Activated CD4-positive, alpha-beta memory T cell treated with anti-CD3 and anti-CD28 coated beads, Interleukin-2, amount 10 ng/mL, durations not matched to agents 7 days and 5 days (primary cell): Measurements from ENCODE around the gene BRF1. TPM values are rescaled to one million over a fixed set of nuclear protein-coding genes. Genes with fewer than 3 reads are reported as not detected.
"Not testable (repeated sequence)": the region's sequence is repeated elsewhere in the genome, so short reads cannot be mapped to it uniquely, and the experiment has no call there.

Source experiments
- CTCF ChIA-PET: fragments of 350-600 bp; sonication (Branson Sonifier 250); formaldehyde crosslinking; loops from one replicate; lab custom pipeline; 2021; ENCODE audit warnings: antibody characterized with exemption, inconsistent platforms; lab: Charles Lee
- POLR2A ChIA-PET: fragments of 350-600 bp; sonication (Branson Sonifier 250); formaldehyde crosslinking; loops from one replicate; lab custom pipeline; 2021; ENCODE audit warnings: antibody characterized with exemption; lab: Charles Lee
- DNase-seq: peaks from one replicate; pipeline ENCODE4 v3.0.0-alpha.2; 2020
- H3K27ac Mint-ChIP-seq: one replicate; pipeline ENCODE4 v1.8.0; 2021; ENCODE audit warnings: mild to moderate bottlenecking, mixed read lengths
- H3K27me3 Mint-ChIP-seq: one replicate; pipeline ENCODE4 v1.8.0; 2021; ENCODE audit warnings: mixed read lengths
- H3K36me3 Mint-ChIP-seq: one replicate; pipeline ENCODE4 v1.8.0; 2021; ENCODE audit warnings: low read depth, mixed read lengths
- H3K4me1 Mint-ChIP-seq: one replicate; pipeline ENCODE4 v1.8.0; 2021; ENCODE audit warnings: mixed read lengths
- H3K4me3 Mint-ChIP-seq: one replicate; pipeline ENCODE4 v1.8.0; 2021; ENCODE audit warnings: mild to moderate bottlenecking, mixed read lengths
- H3K9me3 Mint-ChIP-seq: one replicate; pipeline ENCODE4 v1.8.0; 2021; ENCODE audit warnings: mixed read lengths
- total RNA-seq, 2 experiments: library from RNA; stranded (reverse); gene quantifications; one replicate each; pipeline ENCODE4 v1.2.3, GENCODE V29; 2021

The BRF1 gene
- total RNA-seq, 2 experiments from 2014 or later, result 37.4 to 40.7 TPM

- Mint-ChIP-seq H3K36me3 (no peaks in the 10 kb centered on the region), H3K27me3 (no peaks in the 10 kb centered on the region), H3K27ac (no peak overlapping the region), H3K9me3 (no peaks in the 10 kb centered on the region), H3K4me3 (no peak overlapping the region), H3K4me1 (peaks cover 24% of the 10 kb centered on the region)
- CTCF ChIA-PET, result interaction anchor here (2.6 kb wide), 1 partner anchor 23 kb away, joined by 6 read pairs; no protein-coding TSS in a partner anchor
- DNase-seq, result no peak
- POLR2A ChIA-PET, result no interaction called here
Observed at GRCh38 chr14:105328678-105329390, 28.0 kb upstream of the BRF1 start.

DNA sequence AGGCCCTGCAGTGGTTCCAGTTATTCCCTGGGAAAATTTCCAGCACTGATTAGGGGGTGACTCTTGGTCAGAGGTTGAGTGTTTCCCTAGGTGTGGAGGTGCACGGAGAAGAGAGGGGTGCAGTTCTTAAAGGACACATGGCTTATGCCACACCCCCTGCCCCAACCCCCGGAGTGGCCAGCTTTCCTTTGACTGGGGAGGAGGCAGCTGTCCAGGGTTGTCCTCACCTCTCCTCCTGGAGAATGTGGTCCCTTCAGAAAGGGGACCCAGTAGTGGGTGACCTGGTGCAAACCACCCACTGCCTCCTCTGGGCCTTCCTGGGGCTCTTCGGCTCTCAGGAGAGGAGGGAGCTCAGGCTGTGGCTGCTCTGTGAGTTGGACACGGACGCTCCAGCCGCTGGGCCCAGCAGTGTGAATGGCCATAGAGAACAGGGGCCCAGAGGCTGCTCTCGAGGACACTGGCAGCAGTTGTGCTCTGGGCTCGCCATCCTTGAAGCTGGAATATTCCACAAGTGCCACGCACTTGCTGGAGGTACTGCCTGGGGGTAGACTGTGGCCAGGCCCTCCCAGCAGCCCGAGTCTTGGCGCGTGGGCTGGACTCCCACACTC, 27.4 kb upstream of the BRF1 start:
- no peak for DNase-seq
- Mint-ChIP-seq H3K27me3 (no peaks in the 10 kb centered on the region), H3K36me3 (no peaks in the 10 kb centered on the region), H3K4me3 (no peak overlapping the region), H3K9me3 (no peaks in the 10 kb centered on the region), H3K27ac (no peak overlapping the region), H3K4me1 (peaks cover 27% of the 10 kb centered on the region)
- CTCF ChIA-PET, result no interaction called here
- POLR2A ChIA-PET, result no interaction called here

DNA sequence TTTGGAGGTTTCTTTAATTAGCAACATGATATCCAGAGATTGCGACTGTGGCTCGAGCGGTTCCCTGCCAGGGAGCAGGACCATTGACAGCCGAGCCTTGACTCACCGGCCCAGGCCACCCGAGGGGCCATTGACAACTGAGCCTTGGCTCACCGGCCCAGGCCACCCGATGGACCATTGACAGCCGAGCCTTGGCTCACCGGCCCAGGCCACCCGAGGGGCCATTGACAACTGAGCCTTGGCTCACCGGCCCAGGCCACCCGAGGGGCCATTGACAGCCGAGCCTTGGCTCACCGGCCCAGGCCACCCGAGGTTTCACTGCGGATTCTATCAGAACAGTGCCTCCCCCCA, 26.9 kb upstream of the BRF1 start:
- H3K4me3 Mint-ChIP-seq, POLR2A ChIA-PET, H3K9me3 Mint-ChIP-seq, H3K36me3 Mint-ChIP-seq, H3K27ac Mint-ChIP-seq, CTCF ChIA-PET, H3K27me3 Mint-ChIP-seq, DNase-seq: not testable (repeated sequence)
- H3K4me1 Mint-ChIP-seq, result peaks cover 32% of the 10 kb centered on the region

GRCh38 chr14:105326891-105327694, 26.3 kb upstream of the BRF1 start:
- H3K36me3 Mint-ChIP-seq, result no peaks in the 10 kb centered on the region
- no peaks in the 10 kb centered on the region for H3K9me3 Mint-ChIP-seq
- H3K27ac Mint-ChIP-seq, result no peak overlapping the region
- no peak overlapping the region for H3K4me3 Mint-ChIP-seq
- ChIA-PET CTCF (no interaction called here), POLR2A (no interaction called here)
- peaks cover 34% of the 10 kb centered on the region for H3K4me1 Mint-ChIP-seq
- no peaks in the 10 kb centered on the region for H3K27me3 Mint-ChIP-seq
- DNase-seq, result no peak

DNA sequence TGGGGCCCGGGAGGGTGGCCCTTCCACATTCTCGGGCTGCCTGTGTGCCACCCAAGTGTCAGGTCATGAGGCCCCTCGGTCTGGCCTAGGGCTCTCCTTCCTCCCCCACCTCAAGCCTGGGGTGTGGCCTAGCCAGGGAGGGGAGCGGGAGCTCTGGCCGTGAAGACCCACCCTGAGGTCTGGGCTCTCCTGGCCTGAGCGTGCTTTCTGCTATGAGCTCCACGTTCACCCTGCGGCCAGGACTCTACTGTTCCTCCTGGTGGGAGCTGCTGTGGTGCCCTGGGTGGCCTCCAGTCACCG, 25.7 kb upstream of the BRF1 start:
- Mint-ChIP-seq H3K36me3 (no peaks in the 10 kb centered on the region), H3K9me3 (no peaks in the 10 kb centered on the region), H3K27me3 (no peaks in the 10 kb centered on the region), H3K4me3 (no peak overlapping the region), H3K27ac (no peak overlapping the region), H3K4me1 (peaks cover 30% of the 10 kb centered on the region)
- ChIA-PET CTCF (interaction anchor here (1.0 kb wide), 1 partner anchor 25 kb away, joined by 3 read pairs; no protein-coding TSS in a partner anchor), POLR2A (no interaction called here)
- no peak for DNase-seq

GRCh38 chr14:105325716-105326567, 25.1 kb upstream of the BRF1 start:
- Mint-ChIP-seq H3K9me3 (no peaks in the 10 kb centered on the region), H3K27me3 (no peaks in the 10 kb centered on the region), H3K27ac (no peak overlapping the region), H3K4me1 (peaks cover 26% of the 10 kb centered on the region), H3K36me3 (no peaks in the 10 kb centered on the region), H3K4me3 (no peak overlapping the region)
- POLR2A ChIA-PET, result no interaction called here
- no peak for DNase-seq
- CTCF ChIA-PET, result interaction anchor here (1.0 kb wide), 1 partner anchor 26 kb away, joined by 3 read pairs; no protein-coding TSS in a partner anchor

DNA sequence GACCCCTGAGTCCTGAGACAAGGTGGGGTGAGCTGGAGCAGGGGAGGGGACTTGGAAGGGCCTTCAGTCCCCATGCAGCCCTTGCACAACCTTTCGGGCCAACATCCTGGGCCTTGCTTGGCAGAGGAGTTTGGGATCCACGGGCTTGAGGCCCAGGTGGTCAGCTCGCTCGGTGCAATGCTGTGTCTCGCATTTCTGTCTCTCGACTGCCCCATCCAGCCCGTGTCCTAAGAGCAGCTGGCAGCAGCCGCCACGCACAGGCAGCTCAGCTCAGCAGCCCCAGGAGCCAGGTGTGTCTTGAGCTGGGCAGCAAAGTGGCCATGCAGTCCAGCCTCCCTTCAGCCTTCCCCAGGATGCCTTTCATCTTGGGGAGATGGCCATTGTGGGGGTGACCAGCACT, 24.5 kb upstream of the BRF1 start:
- no peak for DNase-seq
- no peak overlapping the region for H3K4me3 Mint-ChIP-seq
- no peaks in the 10 kb centered on the region for H3K9me3 Mint-ChIP-seq
- H3K27me3 Mint-ChIP-seq, result no peaks in the 10 kb centered on the region
- ChIA-PET CTCF (no interaction called here), POLR2A (no interaction called here)
- H3K27ac Mint-ChIP-seq, result no peak overlapping the region
- peaks cover 20% of the 10 kb centered on the region for H3K4me1 Mint-ChIP-seq
- H3K36me3 Mint-ChIP-seq, result no peaks in the 10 kb centered on the region

- CTCF ChIA-PET, result no interaction called here
Observed at GRCh38 chr14:105324871-105325270, 24.1 kb upstream of the BRF1 start.

DNA sequence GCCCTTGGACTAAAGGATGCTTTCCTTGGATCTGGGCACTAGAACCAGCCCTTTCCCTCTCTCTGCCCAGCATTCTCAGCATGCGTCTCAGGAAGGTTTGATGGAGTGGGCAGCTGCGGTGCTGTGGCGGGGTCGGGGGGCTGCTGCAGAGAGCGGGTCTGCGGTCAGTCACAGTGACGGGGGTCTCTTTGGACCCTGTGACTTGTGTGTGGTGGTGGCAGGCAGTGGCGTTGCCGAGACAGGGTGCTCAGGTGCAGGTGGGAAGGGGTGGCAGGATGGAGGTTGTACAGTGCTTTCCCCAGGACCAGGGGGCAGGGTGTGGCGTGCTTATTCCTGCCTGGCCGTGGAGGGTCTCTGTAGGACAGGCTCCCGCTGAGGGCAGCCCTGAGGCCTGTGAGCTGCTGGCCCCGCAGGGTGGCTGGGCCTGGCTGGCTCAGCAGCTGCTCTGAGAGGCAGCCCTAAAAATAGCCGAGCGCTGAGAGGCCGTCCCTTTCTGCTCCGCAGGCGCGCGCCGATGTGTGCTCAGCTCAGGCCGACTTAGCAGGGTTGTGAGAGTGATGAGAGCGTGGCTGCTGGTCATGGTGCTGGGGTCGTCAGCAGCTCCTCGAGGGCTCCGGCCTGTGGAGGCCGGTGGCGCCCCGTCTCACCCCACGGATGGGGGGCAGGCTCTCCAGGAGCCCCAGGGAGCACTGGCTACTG, 23.4 kb upstream of the BRF1 start:
- ChIA-PET POLR2A (no interaction called here), CTCF (no interaction called here)
- no peaks in the 10 kb centered on the region for H3K27me3 Mint-ChIP-seq
- H3K9me3 Mint-ChIP-seq, result no peaks in the 10 kb centered on the region
- H3K4me3 Mint-ChIP-seq, result no peak overlapping the region
- H3K27ac Mint-ChIP-seq, result no peak overlapping the region
- no peaks in the 10 kb centered on the region for H3K36me3 Mint-ChIP-seq
- H3K4me1 Mint-ChIP-seq, result peaks cover 17% of the 10 kb centered on the region
- no peak for DNase-seq

More at GRCh38 chr14:105324871-105325270, 24.1 kb upstream of the BRF1 start:
- peaks cover 18% of the 10 kb centered on the region for H3K4me1 Mint-ChIP-seq
- POLR2A ChIA-PET, result no interaction called here
- no peaks in the 10 kb centered on the region for H3K27me3 Mint-ChIP-seq
- no peak overlapping the region for H3K27ac Mint-ChIP-seq
- H3K9me3 Mint-ChIP-seq, result no peaks in the 10 kb centered on the region
- no peak for DNase-seq
- no peak overlapping the region for H3K4me3 Mint-ChIP-seq
- H3K36me3 Mint-ChIP-seq, result no peaks in the 10 kb centered on the region

DNA sequence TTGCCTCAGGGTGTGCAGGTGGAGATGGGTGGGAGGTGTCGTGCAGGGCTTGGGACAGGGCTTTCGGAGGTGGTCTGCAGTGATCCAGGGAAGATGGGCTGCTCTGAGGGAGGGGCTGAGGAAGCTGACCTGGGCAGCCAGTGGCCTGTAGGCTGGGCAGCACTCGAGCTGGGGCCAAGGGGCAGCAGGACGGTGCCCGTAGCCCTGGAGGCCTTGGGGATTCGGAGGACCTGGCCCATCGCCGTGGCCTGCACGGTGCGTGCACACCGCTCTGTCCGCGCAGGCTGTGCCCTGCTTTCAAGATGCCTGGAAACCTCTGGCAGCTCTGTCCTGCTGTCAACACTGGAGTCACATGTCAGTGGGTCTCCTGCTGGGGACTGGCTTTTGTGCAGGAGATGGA, 22.9 kb upstream of the BRF1 start:
- no peak for DNase-seq
- Mint-ChIP-seq H3K4me1 (peaks cover 17% of the 10 kb centered on the region), H3K36me3 (no peaks in the 10 kb centered on the region), H3K27me3 (no peaks in the 10 kb centered on the region), H3K4me3 (no peak overlapping the region), H3K27ac (no peak overlapping the region), H3K9me3 (no peaks in the 10 kb centered on the region)
- ChIA-PET POLR2A (no interaction called here), CTCF (no interaction called here)

DNA sequence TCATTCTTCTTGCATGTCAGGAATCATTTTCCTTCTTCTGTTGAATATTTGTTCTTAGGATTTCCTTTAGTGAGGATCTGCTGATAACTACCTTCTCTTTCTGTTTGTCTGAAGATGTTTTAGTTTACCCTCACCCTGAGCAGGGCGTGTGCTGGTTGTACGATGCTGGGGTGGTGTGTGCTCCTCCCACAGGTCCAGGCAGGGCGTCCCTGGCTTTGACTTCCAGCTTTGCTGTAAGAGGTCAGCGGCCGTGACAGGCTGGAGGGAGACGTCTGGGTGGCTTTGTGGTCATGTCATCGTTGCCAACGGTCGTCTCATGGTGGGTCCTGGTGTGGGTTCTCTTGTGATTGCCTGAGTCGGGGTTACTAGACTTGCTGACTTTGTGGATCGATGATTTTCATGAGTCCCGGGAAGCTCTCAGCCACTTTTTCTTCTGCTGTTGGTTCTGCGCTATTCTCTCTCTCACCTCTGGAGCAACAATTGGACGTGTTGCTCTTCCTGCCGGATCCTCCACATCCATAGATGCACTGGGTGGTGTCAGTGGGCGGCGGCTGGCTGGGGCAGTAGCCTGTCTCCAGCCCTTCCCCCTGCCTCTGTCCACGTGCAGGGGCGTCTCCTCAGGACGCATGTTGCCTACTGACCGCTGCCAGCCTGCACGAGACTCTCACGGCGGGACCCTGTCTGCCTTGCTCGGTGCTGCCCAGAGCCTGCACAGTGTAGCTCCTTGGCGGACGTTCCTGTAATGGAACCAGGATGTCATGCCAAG, 22.2 kb upstream of the BRF1 start:
- CTCF ChIA-PET, result no interaction called here
- H3K9me3 Mint-ChIP-seq, result no peaks in the 10 kb centered on the region
- no peak overlapping the region for H3K4me3 Mint-ChIP-seq
- H3K4me1 Mint-ChIP-seq, result peaks cover 16% of the 10 kb centered on the region
- H3K36me3 Mint-ChIP-seq, result no peaks in the 10 kb centered on the region
- no peaks in the 10 kb centered on the region for H3K27me3 Mint-ChIP-seq
- POLR2A ChIA-PET, result no interaction called here
- no peak overlapping the region for H3K27ac Mint-ChIP-seq
- DNase-seq, result no peak

DNA sequence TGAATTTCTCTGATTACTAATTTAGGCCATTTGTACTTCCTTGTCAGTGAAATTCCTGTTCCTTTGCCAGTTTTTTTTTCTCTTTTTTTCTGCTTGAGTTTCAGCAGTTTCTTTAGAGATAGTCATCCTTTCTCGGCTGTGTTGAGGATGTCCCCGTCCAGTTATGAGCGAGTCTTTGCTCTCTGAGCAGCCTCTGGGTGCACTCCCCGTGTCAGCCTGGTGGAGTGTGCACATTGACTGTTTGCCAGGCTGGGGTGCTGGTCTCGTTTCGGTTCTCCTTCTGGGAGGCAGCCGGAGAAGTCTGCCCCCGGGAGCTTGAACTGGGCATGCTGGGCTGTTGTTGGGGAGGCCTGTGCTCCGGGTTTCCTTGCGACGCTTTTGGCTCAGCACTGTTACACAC, 16.7 kb upstream of the BRF1 start:
- POLR2A ChIA-PET, result interaction anchor here (1.1 to 5.2 kb wide), 2 partner anchors 17 to 69 kb away, joined by 4 to 93 read pairs; partner anchors contain the start of genes BRF1 and BTBD6
- Mint-ChIP-seq H3K4me3 (no peak overlapping the region), H3K9me3 (no peaks in the 10 kb centered on the region), H3K4me1 (peaks cover 37% of the 10 kb centered on the region), H3K36me3 (no peaks in the 10 kb centered on the region), H3K27ac (no peak overlapping the region), H3K27me3 (no peaks in the 10 kb centered on the region)
- DNase-seq, result no peak
- CTCF ChIA-PET, result interaction anchor here (1.0 kb wide), 1 partner anchor 28 kb away, joined by 3 read pairs; no protein-coding TSS in a partner anchor
